Measurements from ENCODE around the gene DHX15.

DNA sequence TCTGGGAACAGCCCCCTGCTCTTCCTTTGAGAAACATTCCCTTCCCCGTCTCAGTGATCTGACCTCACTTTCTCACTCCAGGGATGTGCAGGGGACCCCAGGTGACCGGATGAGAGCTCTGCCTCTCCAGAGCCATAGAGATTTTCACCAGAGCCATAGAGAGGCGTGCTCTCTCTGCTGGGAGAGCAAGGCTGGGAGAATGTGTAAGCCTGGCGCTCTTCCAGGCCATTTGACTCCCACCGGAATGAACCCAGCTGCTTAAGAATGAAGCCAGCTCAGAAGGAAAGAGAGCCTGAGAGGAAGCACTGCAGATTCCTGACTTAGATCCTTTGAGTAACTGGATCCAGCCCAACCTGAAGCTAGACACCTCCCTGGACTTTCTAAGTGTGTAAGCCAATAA is 106.4 kb downstream of the DHX15 start:
- no peak for TF ChIP-seq EZH2phosphoT487 (IDR thresholded peaks at IDR 0.05; ENCODE audit: borderline replicate concordance)
- TF ChIP-seq, protein P1, sequence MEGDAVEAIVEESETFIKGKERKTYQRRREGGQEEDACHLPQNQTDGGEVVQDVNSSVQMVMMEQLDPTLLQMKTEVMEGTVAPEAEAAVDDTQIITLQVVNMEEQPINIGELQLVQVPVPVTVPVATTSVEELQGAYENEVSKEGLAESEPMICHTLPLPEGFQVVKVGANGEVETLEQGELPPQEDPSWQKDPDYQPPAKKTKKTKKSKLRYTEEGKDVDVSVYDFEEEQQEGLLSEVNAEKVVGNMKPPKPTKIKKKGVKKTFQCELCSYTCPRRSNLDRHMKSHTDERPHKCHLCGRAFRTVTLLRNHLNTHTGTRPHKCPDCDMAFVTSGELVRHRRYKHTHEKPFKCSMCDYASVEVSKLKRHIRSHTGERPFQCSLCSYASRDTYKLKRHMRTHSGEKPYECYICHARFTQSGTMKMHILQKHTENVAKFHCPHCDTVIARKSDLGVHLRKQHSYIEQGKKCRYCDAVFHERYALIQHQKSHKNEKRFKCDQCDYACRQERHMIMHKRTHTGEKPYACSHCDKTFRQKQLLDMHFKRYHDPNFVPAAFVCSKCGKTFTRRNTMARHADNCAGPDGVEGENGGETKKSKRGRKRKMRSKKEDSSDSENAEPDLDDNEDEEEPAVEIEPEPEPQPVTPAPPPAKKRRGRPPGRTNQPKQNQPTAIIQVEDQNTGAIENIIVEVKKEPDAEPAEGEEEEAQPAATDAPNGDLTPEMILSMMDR (conservative IDR thresholded peaks at IDR 0.05; ENCODE audit: low read length) = no peak

Measured in Loucy (cell line).